Testis (tissue), 2 donors: ENCODE measurements around the gene VWA8.

Source experiments
- POLR2A ChIP-seq: fragments of 450-650 bp; IDR thresholded peaks from one replicate; pipeline ENCODE4 v1.6.1; 2017; ENCODE audit warnings: antibody characterized with exemption, mild to moderate bottlenecking, moderate library complexity
- TF ChIP-seq, protein P1 (sequence below), 3 experiments: fragments of 450-650 bp in 2 of 3; fragments of 200-600 bp in 1 of 3; sonication (generic) in 1 of 3; IDR thresholded peaks; one replicate each; pipeline ENCODE4 v1.5.1; 2016 to 2019; ENCODE audit warnings: antibody characterized with exemption in 3 of 3, mild to moderate bottlenecking in 2 of 3, moderate library complexity in 1 of 3

DNA sequence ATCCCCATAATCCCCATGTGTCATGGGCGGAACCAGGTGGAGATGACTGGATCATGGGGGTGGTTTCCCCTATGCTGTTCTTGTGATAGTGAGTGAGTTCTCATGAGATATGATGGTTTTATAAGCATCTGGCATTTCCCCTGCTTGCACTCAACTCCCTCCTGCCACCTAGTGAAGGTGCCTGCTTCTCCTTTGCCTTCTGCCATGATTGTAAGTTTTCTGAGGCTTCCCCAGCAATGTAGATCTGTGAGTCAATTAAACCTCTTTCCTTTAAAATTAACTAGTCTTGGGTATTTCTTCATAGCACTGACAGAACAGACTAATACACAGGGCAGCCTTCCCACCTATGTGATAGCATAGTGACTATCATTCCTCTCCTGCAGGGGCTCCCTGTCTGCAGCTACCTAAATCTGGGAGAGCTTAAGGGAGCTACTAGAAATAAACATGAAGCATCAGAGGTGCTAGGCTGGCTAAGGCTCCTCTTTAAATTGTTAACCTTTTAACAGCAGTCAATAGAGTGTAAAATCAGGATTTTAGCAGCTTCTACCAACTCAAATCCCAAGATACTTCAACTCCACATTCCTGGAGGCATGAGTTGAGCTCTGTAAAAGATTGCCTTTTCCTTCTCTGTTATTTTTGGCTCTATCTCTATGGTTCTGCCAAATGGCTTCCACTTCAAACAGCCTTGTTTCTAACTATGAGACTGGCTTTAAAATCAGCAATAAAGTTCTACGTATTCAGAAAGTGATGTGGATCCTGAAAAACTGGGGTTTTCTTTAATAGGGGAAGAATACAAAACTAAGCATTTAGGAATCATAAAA is 112.3 kb downstream of the VWA8 start:
- TF ChIP-seq, protein P1, sequence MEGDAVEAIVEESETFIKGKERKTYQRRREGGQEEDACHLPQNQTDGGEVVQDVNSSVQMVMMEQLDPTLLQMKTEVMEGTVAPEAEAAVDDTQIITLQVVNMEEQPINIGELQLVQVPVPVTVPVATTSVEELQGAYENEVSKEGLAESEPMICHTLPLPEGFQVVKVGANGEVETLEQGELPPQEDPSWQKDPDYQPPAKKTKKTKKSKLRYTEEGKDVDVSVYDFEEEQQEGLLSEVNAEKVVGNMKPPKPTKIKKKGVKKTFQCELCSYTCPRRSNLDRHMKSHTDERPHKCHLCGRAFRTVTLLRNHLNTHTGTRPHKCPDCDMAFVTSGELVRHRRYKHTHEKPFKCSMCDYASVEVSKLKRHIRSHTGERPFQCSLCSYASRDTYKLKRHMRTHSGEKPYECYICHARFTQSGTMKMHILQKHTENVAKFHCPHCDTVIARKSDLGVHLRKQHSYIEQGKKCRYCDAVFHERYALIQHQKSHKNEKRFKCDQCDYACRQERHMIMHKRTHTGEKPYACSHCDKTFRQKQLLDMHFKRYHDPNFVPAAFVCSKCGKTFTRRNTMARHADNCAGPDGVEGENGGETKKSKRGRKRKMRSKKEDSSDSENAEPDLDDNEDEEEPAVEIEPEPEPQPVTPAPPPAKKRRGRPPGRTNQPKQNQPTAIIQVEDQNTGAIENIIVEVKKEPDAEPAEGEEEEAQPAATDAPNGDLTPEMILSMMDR (IDR thresholded peaks at IDR 0.05), result no peak
- no peak for TF ChIP-seq POLR2A
